Brain microvascular endothelial cell (primary cell): Measurements from ENCODE around the gene DCTN2.
"Not testable (repeated sequence)": the region's sequence is repeated elsewhere in the genome, so short reads cannot be mapped to it uniquely, and the experiment has no call there.

Source experiments
- DNase-seq: peaks from one replicate; pipeline ENCODE4 v3.0.0-alpha.2; 2020
- H3K27ac ChIP-seq: fragments of 250-450 bp; sonication (Bioruptor Pico); 2 replicates; pipeline ENCODE4 v1.5.1; 2020; ENCODE audit warnings: mild to moderate bottlenecking, moderate library complexity
- H3K27me3 ChIP-seq: fragments of 250-450 bp; sonication (Bioruptor Pico); replicated peaks from 2 replicates; pipeline ENCODE4 v1.5.1; 2020; ENCODE audit warnings: mild to moderate bottlenecking
- H3K36me3 ChIP-seq: fragments of 250-450 bp; sonication (Bioruptor Pico); replicated peaks from 2 replicates; pipeline ENCODE4 v1.5.1; 2020; ENCODE audit warnings: mild to moderate bottlenecking
- H3K4me3 ChIP-seq: 2 replicates; pipeline ENCODE4 v1.5.1; 2011; ENCODE audit warnings: low read depth, mild to moderate bottlenecking, control low read depth, low read length, moderate library complexity
- in situ Hi-C: cut with HindIII; loops from 2 replicates; pipeline ENCODE4 v1.10.0; 2017; ENCODE audit warnings: low sequenced_read_pairs, low pct_ligation_motif_present
- TF ChIP-seq, protein P1 (sequence below): IDR thresholded peaks from 2 replicates; pipeline ENCODE4 v1.5.1; 2011; ENCODE audit warnings: low read depth, mild to moderate bottlenecking, moderate library complexity, low read length, control low read depth, inconsistent platforms; ENCODE audit errors: missing control alignments

Gene DCTN2

GRCh38 chr12:57498132-57498502 lies 48.9 kb downstream of the DCTN2 start:
- Histone ChIP-seq H3K36me3 (peaks cover 60% of the 10 kb centered on the region), H3K4me3 (no peak overlapping the region), H3K27me3 (no peaks in the 10 kb centered on the region), H3K27ac (no peak overlapping the region)
- no peak for DNase-seq
- in situ Hi-C loops, result no loop called here
- TF ChIP-seq, protein P1, sequence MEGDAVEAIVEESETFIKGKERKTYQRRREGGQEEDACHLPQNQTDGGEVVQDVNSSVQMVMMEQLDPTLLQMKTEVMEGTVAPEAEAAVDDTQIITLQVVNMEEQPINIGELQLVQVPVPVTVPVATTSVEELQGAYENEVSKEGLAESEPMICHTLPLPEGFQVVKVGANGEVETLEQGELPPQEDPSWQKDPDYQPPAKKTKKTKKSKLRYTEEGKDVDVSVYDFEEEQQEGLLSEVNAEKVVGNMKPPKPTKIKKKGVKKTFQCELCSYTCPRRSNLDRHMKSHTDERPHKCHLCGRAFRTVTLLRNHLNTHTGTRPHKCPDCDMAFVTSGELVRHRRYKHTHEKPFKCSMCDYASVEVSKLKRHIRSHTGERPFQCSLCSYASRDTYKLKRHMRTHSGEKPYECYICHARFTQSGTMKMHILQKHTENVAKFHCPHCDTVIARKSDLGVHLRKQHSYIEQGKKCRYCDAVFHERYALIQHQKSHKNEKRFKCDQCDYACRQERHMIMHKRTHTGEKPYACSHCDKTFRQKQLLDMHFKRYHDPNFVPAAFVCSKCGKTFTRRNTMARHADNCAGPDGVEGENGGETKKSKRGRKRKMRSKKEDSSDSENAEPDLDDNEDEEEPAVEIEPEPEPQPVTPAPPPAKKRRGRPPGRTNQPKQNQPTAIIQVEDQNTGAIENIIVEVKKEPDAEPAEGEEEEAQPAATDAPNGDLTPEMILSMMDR, result peak; percentile 37

GRCh38 chr12:57497223-57498131 lies 49.5 kb downstream of the DCTN2 start:
- no peak overlapping the region for H3K4me3 ChIP-seq
- DNase-seq, result no peak
- TF ChIP-seq, protein P1, result no peak
- H3K36me3 ChIP-seq, result peaks cover 66% of the 10 kb centered on the region
- no peak overlapping the region for H3K27ac ChIP-seq
- H3K27me3 ChIP-seq, result no peaks in the 10 kb centered on the region
- in situ Hi-C loops, result no loop called here

- in situ Hi-C loops, result no loop called here
- Histone ChIP-seq H3K4me3 (no peak overlapping the region), H3K27me3 (no peaks in the 10 kb centered on the region), H3K36me3 (peaks cover 64% of the 10 kb centered on the region), H3K27ac (no peak overlapping the region)
- no peak for DNase-seq
- TF ChIP-seq, protein P1, result no peak
These were observed 50.2 kb downstream of the DCTN2 start for GRCh38 chr12:57496822-57497221.

- peaks cover 64% of the 10 kb centered on the region for H3K36me3 ChIP-seq
- H3K4me3 ChIP-seq, H3K27ac ChIP-seq, H3K27me3 ChIP-seq, in situ Hi-C loops, DNase-seq: not testable (repeated sequence)
These were observed 51.8 kb downstream of the DCTN2 start for GRCh38 chr12:57495051-57495701.

GRCh38 chr12:57491393-57492280 lies 55.4 kb downstream of the DCTN2 start:
- TF ChIP-seq, protein P1, result peak; percentile 14
- peaks cover 41% of the 10 kb centered on the region for H3K36me3 ChIP-seq
- H3K27me3 ChIP-seq, result no peaks in the 10 kb centered on the region
- no peak for DNase-seq
- in situ Hi-C loops, result no loop called here
- H3K27ac ChIP-seq, result no peak overlapping the region
- H3K4me3 ChIP-seq, result no peak overlapping the region
